GM13977 (cell line): ENCODE data around the gene GJA10.

Source experiments
- DNase-seq: peaks from one replicate; pipeline ENCODE4 v3.0.0; 2012; ENCODE audit warnings: low spot score
- in situ Hi-C: fragments of 300-500 bp; cut with MboI; formaldehyde crosslinking; loops from one replicate; pipeline ENCODE4 v1.12.0; 2022; ENCODE audit warnings: low sequenced_read_pairs, low pct_unique_long_range_greater_than_20kb, mixed read lengths, inconsistent platforms; ENCODE audit not compliant: unreplicated experiment
- TF ChIP-seq, protein P1 (sequence below): IDR thresholded peaks from 2 replicates; pipeline ENCODE4 v1.5.1; 2012; ENCODE audit warnings: mild to moderate bottlenecking, control low read depth; ENCODE audit not compliant: insufficient read depth; ENCODE audit errors: extremely low read depth, missing control alignments

Gene GJA10

DNA sequence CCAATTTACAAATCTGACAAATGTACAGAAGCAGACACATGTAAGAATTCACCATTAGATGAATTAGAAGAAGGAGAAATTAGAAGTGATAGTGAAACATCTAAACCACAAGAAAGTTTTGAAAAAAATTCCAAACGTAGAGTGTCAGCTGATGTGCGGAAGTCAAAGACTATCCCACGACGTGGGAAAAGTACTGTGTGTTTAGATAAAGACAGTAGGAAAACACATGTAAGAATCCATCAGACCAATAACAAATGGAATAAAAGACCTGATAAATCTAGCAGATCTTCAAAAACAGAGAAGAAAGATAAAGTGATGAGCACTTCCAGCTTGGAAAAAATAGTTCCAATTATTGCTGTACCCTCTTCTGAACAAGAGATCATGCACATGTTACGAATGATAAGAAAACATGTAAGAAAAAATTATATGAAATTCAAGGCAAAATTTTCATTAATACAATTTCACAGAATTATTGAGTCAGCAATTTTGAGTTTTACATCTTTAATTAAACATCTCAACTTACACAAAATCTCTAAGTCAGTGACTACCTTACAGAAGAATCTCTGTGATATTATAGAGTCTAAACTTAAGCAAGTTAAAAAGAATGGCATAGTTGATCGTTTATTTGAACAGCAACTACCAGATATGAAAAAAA, 28.1 kb upstream of the GJA10 start:
- TF ChIP-seq, protein P1, sequence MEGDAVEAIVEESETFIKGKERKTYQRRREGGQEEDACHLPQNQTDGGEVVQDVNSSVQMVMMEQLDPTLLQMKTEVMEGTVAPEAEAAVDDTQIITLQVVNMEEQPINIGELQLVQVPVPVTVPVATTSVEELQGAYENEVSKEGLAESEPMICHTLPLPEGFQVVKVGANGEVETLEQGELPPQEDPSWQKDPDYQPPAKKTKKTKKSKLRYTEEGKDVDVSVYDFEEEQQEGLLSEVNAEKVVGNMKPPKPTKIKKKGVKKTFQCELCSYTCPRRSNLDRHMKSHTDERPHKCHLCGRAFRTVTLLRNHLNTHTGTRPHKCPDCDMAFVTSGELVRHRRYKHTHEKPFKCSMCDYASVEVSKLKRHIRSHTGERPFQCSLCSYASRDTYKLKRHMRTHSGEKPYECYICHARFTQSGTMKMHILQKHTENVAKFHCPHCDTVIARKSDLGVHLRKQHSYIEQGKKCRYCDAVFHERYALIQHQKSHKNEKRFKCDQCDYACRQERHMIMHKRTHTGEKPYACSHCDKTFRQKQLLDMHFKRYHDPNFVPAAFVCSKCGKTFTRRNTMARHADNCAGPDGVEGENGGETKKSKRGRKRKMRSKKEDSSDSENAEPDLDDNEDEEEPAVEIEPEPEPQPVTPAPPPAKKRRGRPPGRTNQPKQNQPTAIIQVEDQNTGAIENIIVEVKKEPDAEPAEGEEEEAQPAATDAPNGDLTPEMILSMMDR, result no peak
- in situ Hi-C loops, result no loop called here
- DNase-seq, result no peak

DNA sequence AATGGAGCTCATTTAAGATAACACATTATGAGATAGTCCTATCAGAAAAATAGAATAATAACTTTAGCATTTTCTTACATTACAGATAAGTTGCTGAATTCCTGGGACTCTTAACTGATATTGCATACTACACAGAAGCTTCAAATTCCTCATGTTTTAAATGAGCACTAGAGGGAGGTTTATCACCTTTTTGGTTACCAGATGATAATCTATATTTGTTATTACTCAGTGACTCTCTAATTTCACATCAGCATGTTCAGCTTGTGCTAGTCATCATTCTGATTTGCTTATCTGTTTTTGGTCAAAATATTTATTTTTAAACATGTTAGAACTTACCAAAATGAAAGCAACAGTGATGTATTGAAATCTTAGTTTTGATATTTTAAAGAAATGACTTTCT, 20.5 kb upstream of the GJA10 start:
- TF ChIP-seq, protein P1, result no peak
- in situ Hi-C loops, result no loop called here
- no peak for DNase-seq

GRCh38 chr6:89874438-89874837, 19.8 kb upstream of the GJA10 start:
- in situ Hi-C loops, result no loop called here
- TF ChIP-seq, protein P1, result no peak
- no peak for DNase-seq

DNA sequence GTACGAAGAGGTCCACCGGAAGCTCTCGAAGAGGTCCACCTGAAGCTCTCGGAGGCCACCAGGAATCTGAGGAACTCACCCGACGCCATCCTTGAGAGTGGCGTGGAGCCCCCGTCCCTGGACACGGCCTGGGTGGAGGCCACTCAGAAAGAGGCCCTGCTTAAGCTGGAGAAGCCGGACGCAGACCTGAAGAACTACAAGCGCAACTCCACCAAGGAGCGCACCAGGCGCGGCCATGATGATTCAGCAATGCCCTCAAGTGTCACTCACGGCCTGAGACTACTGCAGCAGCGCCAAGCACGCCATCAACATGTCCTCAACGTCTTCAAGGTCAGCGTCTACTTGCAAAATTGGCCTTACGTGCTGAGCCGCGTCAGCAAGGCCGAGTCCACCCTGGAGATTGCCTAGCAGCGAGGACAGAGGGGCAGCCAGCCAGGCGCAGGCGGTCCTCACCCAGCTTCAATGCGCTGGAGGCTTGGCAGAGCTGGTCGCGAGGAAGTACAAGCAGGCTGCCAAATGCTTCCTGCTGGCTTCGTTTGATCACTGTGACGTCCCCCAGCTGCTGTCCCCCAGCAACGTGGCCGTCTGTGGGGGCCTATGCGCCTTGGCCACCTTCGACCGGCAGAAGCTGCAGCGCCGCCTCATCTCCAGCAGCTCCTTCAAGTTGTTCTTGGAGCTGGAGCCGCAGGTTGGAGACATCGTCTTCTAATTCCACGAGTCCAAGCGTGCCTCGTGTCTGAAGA, 7.7 kb upstream of the GJA10 start:
- DNase-seq, result no peak
- TF ChIP-seq, protein P1, result no peak
- in situ Hi-C loops, result no loop called here

- in situ Hi-C loops, result no loop called here
- no peak for DNase-seq
- TF ChIP-seq, protein P1, result no peak
Measured at GRCh38 chr6:89887452-89888137, 6.7 kb upstream of the GJA10 start.

GRCh38 chr6:89888138-89888514, 6.1 kb upstream of the GJA10 start:
- TF ChIP-seq, protein P1, result no peak
- in situ Hi-C loops, result no loop called here
- DNase-seq, result no peak
